ENCODE results near the gene ALKBH3. TPM values are rescaled to one million over a fixed set of nuclear protein-coding genes. Genes with fewer than 3 reads are reported as not detected.
A peak's percentile ranks its signal among the peaks of the same experiment; 100 is the strongest.

The ALKBH3 gene
- total RNA-seq, 2 donors from 2014 or later, result 10.5 to 19.8 TPM

GRCh38 chr11:43957571-43957970, 76.9 kb downstream of the ALKBH3 start:
- Histone ChIP-seq H3K27me3 (no peaks in the 10 kb centered on the region), H3K36me3 (no peaks in the 10 kb centered on the region), H3K4me1 (no peaks in the 10 kb centered on the region), H3K27ac (no peak overlapping the region), H3K4me3 (no peak overlapping the region), H3K9me3 (no peaks in the 10 kb centered on the region)
- DNase-seq (ENCODE audit: low spot score), result peak; percentile 13
- no peak for TF ChIP-seq CTCF (IDR thresholded peaks at IDR 0.05)

- Histone ChIP-seq H3K36me3 (no peaks in the 10 kb centered on the region), H3K27ac (no peak overlapping the region), H3K9me3 (no peaks in the 10 kb centered on the region), H3K4me3 (no peak overlapping the region), H3K4me1 (no peaks in the 10 kb centered on the region), H3K27me3 (no peaks in the 10 kb centered on the region)
- DNase-seq (ENCODE audit: low spot score), result peak; percentile 48
- no peak for TF ChIP-seq CTCF (IDR thresholded peaks at IDR 0.05)
Observed at GRCh38 chr11:43959321-43959995, 78.8 kb downstream of the ALKBH3 start.

GRCh38 chr11:43962383-43963278, 82.0 kb downstream of the ALKBH3 start:
- peaks cover 0 to 13% of the 10 kb centered on the region in 2 donors for H3K9me3 ChIP-seq
- H3K36me3 ChIP-seq, result no peaks in the 10 kb centered on the region
- no peaks in the 10 kb centered on the region for H3K27me3 ChIP-seq
- peak overlapping the region in 1 of 2 donors; percentile 36 for H3K27ac ChIP-seq
- DNase-seq (ENCODE audit: low spot score), result peak; percentile 18
- no peaks in the 10 kb centered on the region for H3K4me1 ChIP-seq
- H3K4me3 ChIP-seq, result no peak overlapping the region
- TF ChIP-seq CTCF (IDR thresholded peaks at IDR 0.05), result no peak

GRCh38 chr11:43963279-43963620, 82.6 kb downstream of the ALKBH3 start:
- Histone ChIP-seq H3K4me1 (no peaks in the 10 kb centered on the region), H3K9me3 (peaks cover 0 to 13% of the 10 kb centered on the region in 2 donors), H3K4me3 (no peak overlapping the region), H3K27ac (no peak overlapping the region), H3K36me3 (no peaks in the 10 kb centered on the region), H3K27me3 (no peaks in the 10 kb centered on the region)
- peak; percentile 56 for DNase-seq (ENCODE audit: low spot score)
- no peak for TF ChIP-seq CTCF (IDR thresholded peaks at IDR 0.05)

GRCh38 chr11:43967661-43968060, 87.0 kb downstream of the ALKBH3 start:
- Histone ChIP-seq H3K4me1 (no peaks in the 10 kb centered on the region), H3K27me3 (no peaks in the 10 kb centered on the region), H3K9me3 (peaks cover 0 to 13% of the 10 kb centered on the region in 2 donors), H3K36me3 (no peaks in the 10 kb centered on the region), H3K4me3 (no peak overlapping the region), H3K27ac (no peak overlapping the region)
- no peak for DNase-seq (ENCODE audit: low spot score)
- no peak for TF ChIP-seq CTCF (IDR thresholded peaks at IDR 0.05)

All from right atrium auricular region (tissue), 2 donors.